Peyer's patch (tissue), 4 donors: ENCODE results near the gene COX4I1. TPM values are rescaled to one million over a fixed set of nuclear protein-coding genes. Genes with fewer than 3 reads are reported as not detected.
A peak's percentile ranks its signal among the peaks of the same experiment; 100 is the strongest.

Source experiments
- DNase-seq, 3 donors: peaks; one replicate each; pipeline ENCODE4 v3.0.0-alpha.2; 2017 to 2019
- H3K27ac ChIP-seq, 4 donors: fragments of 200-600 bp; sonication (generic); one replicate each; pipeline ENCODE4 v1.5.1; 2016 to 2019
- H3K27me3 ChIP-seq, 2 donors: fragments of 200-600 bp; sonication (generic); one replicate each; pipeline ENCODE4 v1.5.1; 2019
- H3K36me3 ChIP-seq, 3 donors: fragments of 200-600 bp; sonication (generic); one replicate each; pipeline ENCODE4 v1.5.1; 2016 to 2019
- H3K4me1 ChIP-seq, 4 donors: fragments of 200-600 bp; sonication (generic); one replicate each; pipeline ENCODE4 v1.5.1; 2016 to 2019
- H3K4me3 ChIP-seq, 4 donors: fragments of 200-600 bp; sonication (generic); 1 replicate in 3 of 4; 2 replicates in 1 of 4; pipeline ENCODE4 v1.5.1; 2016 to 2019; ENCODE audit warnings: mild to moderate bottlenecking in 1 of 4
- H3K9me3 ChIP-seq, 4 donors: fragments of 200-600 bp; sonication (generic); one replicate each; pipeline ENCODE4 v1.5.1; 2016 to 2019; ENCODE audit warnings: mild to moderate bottlenecking in 1 of 4
- POLR2A ChIP-seq, 2 donors: fragments of 450-650 bp; IDR thresholded peaks; one replicate each; pipeline ENCODE4 v1.5.1; 2017; ENCODE audit warnings: antibody characterized with exemption in 2 of 2, mild to moderate bottlenecking in 2 of 2, moderate library complexity in 2 of 2
- small RNA-seq, 2 donors: library from RNA; depleted of rRNA; stranded (forward); fragments of <200 nt; gene quantifications; one replicate each; pipeline ENCODE3, GENCODE V24; 2016
- total RNA-seq, 4 donors: library from RNA; depleted of rRNA; stranded (reverse); fragments of >200 nt; gene quantifications; one replicate each; pipeline ENCODE4 v1.1.0, GENCODE V29; 2016
- TF ChIP-seq, protein P1 (sequence below), 6 experiments: fragments of 450-650 bp in 4 of 6; fragments of 200-600 bp in 2 of 6; sonication (generic) in 1 of 6; IDR thresholded peaks; one replicate each; pipeline ENCODE4 v1.5.1; 2017 to 2019; ENCODE audit warnings: antibody characterized with exemption in 6 of 6, mild to moderate bottlenecking in 3 of 6, moderate library complexity in 1 of 6

The COX4I1 gene
- total RNA-seq, 4 donors from 2014 or later: 377 to 758 (median 713) TPM

DNA sequence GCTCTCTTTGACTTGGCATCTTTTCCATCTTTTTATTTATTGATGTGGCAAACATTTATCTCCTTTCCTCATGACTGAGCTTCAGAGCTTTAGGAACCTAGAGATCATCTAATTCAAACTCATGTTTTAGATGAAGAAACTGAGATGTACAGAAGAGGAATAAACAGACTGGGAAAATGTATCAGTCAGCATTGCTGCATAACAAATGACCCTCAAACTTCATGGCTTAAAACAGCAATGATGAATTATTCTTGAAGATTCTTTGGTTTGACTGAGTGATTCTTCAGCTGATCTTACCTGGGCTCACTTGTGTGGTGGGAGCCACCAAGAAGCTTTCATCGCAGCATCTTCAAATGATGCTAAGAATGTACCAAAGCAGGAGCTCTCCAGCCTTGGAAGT is 55.4 kb downstream of the COX4I1 start:
- H3K36me3 ChIP-seq: no peaks in the 10 kb centered on the region
- H3K4me1 ChIP-seq: no peaks in the 10 kb centered on the region
- TF ChIP-seq POLR2A (IDR thresholded peaks at IDR 0.05): no peak
- TF ChIP-seq, protein P1, sequence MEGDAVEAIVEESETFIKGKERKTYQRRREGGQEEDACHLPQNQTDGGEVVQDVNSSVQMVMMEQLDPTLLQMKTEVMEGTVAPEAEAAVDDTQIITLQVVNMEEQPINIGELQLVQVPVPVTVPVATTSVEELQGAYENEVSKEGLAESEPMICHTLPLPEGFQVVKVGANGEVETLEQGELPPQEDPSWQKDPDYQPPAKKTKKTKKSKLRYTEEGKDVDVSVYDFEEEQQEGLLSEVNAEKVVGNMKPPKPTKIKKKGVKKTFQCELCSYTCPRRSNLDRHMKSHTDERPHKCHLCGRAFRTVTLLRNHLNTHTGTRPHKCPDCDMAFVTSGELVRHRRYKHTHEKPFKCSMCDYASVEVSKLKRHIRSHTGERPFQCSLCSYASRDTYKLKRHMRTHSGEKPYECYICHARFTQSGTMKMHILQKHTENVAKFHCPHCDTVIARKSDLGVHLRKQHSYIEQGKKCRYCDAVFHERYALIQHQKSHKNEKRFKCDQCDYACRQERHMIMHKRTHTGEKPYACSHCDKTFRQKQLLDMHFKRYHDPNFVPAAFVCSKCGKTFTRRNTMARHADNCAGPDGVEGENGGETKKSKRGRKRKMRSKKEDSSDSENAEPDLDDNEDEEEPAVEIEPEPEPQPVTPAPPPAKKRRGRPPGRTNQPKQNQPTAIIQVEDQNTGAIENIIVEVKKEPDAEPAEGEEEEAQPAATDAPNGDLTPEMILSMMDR (IDR thresholded peaks at IDR 0.05): no peak
- no peaks in the 10 kb centered on the region for H3K27me3 ChIP-seq
- DNase-seq: no peak
- no peak overlapping the region for H3K27ac ChIP-seq
- no peak overlapping the region for H3K4me3 ChIP-seq
- H3K9me3 ChIP-seq: no peaks in the 10 kb centered on the region

DNA sequence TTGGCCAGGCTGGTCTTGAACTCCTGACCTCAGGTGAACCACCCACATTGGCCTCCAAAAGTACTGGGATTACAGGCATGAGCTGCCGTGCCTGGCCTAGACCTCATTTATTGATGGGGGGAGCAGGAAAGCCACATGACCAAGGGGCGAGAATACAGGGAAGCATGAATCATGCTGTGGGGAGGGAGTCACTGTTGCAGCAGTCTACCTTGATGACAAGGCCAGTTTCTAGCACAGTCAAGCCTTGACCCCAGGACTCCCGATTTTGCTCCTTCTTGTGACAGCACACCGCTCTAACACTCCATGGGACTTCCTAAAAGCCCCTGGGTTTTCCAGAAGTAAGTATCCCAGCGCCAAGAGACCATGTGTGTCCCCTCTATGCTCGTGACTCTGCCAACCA is 56.6 kb downstream of the COX4I1 start:
- Histone ChIP-seq H3K9me3 (no peaks in the 10 kb centered on the region), H3K27ac (no peak overlapping the region), H3K4me1 (no peaks in the 10 kb centered on the region), H3K27me3 (no peaks in the 10 kb centered on the region), H3K36me3 (no peaks in the 10 kb centered on the region), H3K4me3 (no peak overlapping the region)
- TF ChIP-seq, protein P1 (IDR thresholded peaks at IDR 0.05): no peak
- TF ChIP-seq POLR2A (IDR thresholded peaks at IDR 0.05): no peak
- DNase-seq: no peak

DNA sequence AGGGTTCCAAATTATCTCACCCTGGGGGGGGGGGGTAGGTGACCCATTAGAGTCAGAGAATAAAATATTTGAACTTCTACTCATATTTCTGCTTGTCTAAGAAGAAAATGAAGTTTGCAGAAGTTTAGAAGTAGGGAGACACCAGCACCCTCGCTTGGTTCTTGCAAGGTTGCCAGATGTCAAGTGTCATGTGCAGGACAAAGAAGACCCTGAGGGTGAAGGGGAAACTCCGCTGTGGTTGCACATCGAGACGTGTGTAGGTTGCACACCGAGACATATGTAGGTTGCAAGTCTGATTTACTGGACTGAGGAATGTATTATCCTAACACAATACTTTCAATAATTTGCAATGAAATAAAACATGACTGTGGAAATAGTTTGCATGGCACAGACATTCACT is 57.1 kb downstream of the COX4I1 start:
- no peaks in the 10 kb centered on the region for H3K36me3 ChIP-seq
- no peaks in the 10 kb centered on the region for H3K27me3 ChIP-seq
- no peak overlapping the region for H3K27ac ChIP-seq
- no peak overlapping the region for H3K4me3 ChIP-seq
- peak in 2 of 3 donors; percentile 13 to 35 for DNase-seq
- no peaks in the 10 kb centered on the region for H3K9me3 ChIP-seq
- no peak for TF ChIP-seq POLR2A (IDR thresholded peaks at IDR 0.05)
- TF ChIP-seq, protein P1 (IDR thresholded peaks at IDR 0.05): no peak
- no peaks in the 10 kb centered on the region for H3K4me1 ChIP-seq

Small RNA genes lying within 50 kb of the gene (small RNA-seq; reads per million reads assigned to genes)
- gene RNU1-103P: 0 reads per million in 2 donors

Other genes starting within 250 kb of the COX4I1 start
- gene GSE1, start 186.4 kb upstream of the COX4I1 start, total RNA-seq: 100 to 1,000 TPM in 3 of 4 donors, 10 to 100 TPM in 1; 79.7 to 196 (median 143) TPM
- 10 to 100 TPM in 1 of 4 donors, 1 to 10 TPM in 3; 2.9 to 10.7 (median 5.2) TPM for gene GINS2, start 110.7 kb upstream of the COX4I1 start, total RNA-seq
- gene C16orf74, start 48.6 kb upstream of the COX4I1 start, total RNA-seq: 1 to 10 TPM in 2 of 4 donors, not detected in 2; 2.5 to 6.6 TPM
- gene EMC8, start 151 bp upstream of the COX4I1 start, total RNA-seq: 10 to 100 TPM; 37.2 to 38.9 (median 38.5) TPM
- 100 to 1,000 TPM in 2 of 4 donors, 10 to 100 TPM in 2; 39.8 to 191 (median 93.2) TPM for gene IRF8, start 99.5 kb downstream of the COX4I1 start, total RNA-seq